ENCODE results near the gene CHSY1. TPM values are rescaled to one million over a fixed set of nuclear protein-coding genes. Genes with fewer than 3 reads are reported as not detected.

CHSY1 gene
- total RNA-seq, 2 donors from 2014 or later: 48.6 to 57.3 TPM

- intact Hi-C loops (cut with DNase I): no loop called here
- DNase-seq (ENCODE audit: low spot score): no peak
Measured at GRCh38 chr15:101275018-101275417, 23.2 kb upstream of the CHSY1 start.

GRCh38 chr15:101273534-101273933 is 21.7 kb upstream of the CHSY1 start:
- intact Hi-C loops (cut with DNase I): no loop called here
- no peak for DNase-seq (ENCODE audit: low spot score)

- no peak for DNase-seq (ENCODE audit: low spot score)
- intact Hi-C loops (cut with DNase I): no loop called here
Measured at GRCh38 chr15:101272584-101272983, 20.7 kb upstream of the CHSY1 start.

DNA sequence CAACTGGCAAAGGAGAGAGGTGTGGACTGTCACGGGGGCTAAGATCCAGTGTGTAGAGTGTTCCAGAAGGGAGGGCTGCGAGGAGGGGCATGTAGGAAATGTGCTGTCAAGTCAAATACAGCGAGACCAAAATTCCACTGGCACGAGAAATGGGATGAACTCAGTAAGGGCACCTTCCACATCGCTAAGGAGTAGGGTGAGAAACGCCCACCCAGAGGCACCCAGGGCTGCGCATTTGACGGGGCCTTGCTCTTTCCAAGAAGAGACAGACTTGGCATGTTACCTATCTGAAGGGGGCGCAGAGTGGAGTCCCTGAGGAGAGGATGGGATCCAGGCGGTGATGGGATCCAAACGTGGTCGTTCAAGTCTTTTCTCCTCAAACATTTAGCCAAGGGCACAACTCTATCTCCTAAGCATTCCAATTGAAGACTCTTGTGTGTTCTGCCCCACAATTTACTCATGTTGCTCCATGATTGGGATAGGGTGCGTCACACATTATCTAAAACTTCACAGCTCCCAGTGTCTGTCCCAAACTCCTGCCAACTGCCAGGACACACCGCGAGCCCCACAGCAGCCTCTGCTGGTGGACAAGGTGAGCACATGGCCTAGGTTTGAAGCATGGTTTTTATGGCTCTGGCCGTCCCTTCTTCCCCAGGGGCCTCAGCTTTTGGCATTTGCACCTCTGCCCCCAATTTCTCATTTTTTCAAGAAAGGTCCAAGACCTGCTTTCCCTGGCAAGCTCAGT is 17.8 kb upstream of the CHSY1 start:
- intact Hi-C loops (cut with DNase I): loop anchor here in 1 of 2 donors (10.0 kb wide), 1 partner anchor 155 kb away; no protein-coding TSS in a partner anchor
- DNase-seq (ENCODE audit: low spot score): no peak

- peak; percentile 85 for DNase-seq (ENCODE audit: low spot score)
- intact Hi-C loops (cut with DNase I): loop anchor here in 1 of 2 donors (10.0 kb wide), 1 partner anchor 153 kb away; no protein-coding TSS in a partner anchor
Measured at GRCh38 chr15:101267320-101268104, 15.7 kb upstream of the CHSY1 start.

- DNase-seq (ENCODE audit: low spot score): no peak
- intact Hi-C loops (cut with DNase I): loop anchor here in 1 of 2 donors (10.0 kb wide), 1 partner anchor 152 kb away; no protein-coding TSS in a partner anchor
Measured at GRCh38 chr15:101266787-101267186, 14.9 kb upstream of the CHSY1 start.

GRCh38 chr15:101266034-101266433 is 14.2 kb upstream of the CHSY1 start:
- intact Hi-C loops (cut with DNase I): loop anchor here in 1 of 2 donors (10.0 kb wide), 1 partner anchor 151 kb away; no protein-coding TSS in a partner anchor
- peak; percentile 92 for DNase-seq (ENCODE audit: low spot score)

DNA sequence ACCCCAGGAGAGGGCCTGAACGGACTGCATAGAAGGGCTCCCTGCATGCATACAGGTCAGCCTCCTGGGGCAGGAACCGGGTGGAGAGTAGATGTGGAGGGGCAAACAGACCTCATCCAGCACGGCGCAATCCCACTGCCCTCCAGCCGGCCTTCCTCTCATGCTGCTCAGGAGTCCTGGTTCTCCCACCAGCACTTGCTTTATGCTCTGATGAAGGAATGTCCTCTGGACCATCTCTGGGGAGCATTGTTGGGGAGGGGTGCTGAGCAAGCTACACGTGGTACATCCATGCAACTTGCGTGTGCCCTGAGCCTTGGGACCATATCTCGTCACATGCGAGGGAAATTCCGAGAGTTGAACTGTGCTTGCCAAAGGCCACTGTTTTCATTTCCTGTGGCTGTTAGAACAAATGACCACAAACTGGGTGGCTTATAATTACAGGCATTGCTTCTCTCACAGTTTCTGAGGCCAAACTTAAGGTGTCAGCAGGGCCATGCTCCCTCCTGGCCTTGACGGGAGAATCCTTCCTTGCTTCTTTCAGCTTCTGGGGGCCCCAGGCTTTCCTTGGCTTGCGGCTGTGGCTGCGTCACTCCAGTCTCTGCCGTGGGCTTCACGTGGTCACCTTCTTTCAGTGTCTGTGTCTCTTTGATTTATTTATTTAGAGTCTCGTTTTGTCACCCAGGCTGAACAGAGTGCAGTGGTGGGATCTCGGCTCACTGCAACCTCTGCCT is 13.2 kb upstream of the CHSY1 start:
- intact Hi-C loops (cut with DNase I): loop anchor here in 1 of 2 donors (10.0 kb wide), 1 partner anchor 150 kb away; no protein-coding TSS in a partner anchor

DNA sequence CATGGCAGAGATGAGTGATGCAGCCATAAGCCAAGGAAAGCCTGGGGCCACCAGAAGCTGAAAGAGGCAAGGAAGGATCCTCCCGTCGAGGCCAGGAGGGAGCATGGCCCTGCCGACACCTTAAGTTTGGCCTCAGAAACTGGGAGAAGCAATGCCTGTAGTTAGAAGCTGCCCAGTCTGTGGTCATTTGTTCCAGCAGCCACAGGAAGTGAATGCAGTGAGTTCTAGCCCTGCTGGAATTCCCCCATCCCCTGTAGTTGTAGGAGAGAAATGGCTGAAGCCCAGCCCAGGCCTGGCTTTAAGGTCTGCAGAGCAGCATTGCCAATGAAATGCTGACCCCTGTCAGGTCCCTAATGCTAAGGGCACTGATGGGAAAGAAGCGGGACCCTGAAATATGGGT is 12.2 kb upstream of the CHSY1 start:
- DNase-seq (ENCODE audit: low spot score): no peak
- intact Hi-C loops (cut with DNase I): loop anchor here in 1 of 2 donors (10.0 kb wide), 1 partner anchor 149 kb away; no protein-coding TSS in a partner anchor

More for the DNA sequence above, 13.2 kb upstream of the CHSY1 start:
- no peak for DNase-seq (ENCODE audit: low spot score)

DNA sequence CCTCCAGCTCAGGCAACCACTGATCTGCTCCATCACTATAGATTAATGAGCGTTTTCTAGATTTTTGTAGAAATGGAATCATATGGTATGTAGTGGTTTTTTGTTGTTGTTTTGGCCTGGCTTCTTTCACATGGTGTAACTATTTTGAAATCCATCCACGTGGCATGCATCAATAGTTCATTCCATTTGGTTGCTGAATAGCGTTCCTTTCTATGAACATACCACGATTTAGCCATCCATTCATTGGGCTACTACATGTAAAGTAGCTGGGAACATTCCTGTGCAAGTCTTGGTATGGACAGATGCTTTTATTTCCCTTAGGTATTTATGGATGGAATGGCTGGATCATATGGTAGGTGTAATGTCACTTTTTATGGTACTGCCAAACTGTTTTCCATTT is 10.7 kb upstream of the CHSY1 start:
- intact Hi-C loops (cut with DNase I): loop anchor here in 1 of 2 donors (10.0 kb wide), 1 partner anchor 148 kb away; no protein-coding TSS in a partner anchor
- DNase-seq (ENCODE audit: low spot score): no peak

GRCh38 chr15:101258238-101259144 is 6.6 kb upstream of the CHSY1 start:
- intact Hi-C loops (cut with DNase I): loop anchor here (1.0 to 5.0 kb wide), 4 partner anchors 170 to 244 kb away; no protein-coding TSS in a partner anchor
- DNase-seq (ENCODE audit: low spot score): no peak

GRCh38 chr15:101256757-101257156 is 4.9 kb upstream of the CHSY1 start:
- intact Hi-C loops (cut with DNase I): loop anchor here in 1 of 2 donors (5.0 kb wide), 1 partner anchor 239 kb away; no protein-coding TSS in a partner anchor

DNA sequence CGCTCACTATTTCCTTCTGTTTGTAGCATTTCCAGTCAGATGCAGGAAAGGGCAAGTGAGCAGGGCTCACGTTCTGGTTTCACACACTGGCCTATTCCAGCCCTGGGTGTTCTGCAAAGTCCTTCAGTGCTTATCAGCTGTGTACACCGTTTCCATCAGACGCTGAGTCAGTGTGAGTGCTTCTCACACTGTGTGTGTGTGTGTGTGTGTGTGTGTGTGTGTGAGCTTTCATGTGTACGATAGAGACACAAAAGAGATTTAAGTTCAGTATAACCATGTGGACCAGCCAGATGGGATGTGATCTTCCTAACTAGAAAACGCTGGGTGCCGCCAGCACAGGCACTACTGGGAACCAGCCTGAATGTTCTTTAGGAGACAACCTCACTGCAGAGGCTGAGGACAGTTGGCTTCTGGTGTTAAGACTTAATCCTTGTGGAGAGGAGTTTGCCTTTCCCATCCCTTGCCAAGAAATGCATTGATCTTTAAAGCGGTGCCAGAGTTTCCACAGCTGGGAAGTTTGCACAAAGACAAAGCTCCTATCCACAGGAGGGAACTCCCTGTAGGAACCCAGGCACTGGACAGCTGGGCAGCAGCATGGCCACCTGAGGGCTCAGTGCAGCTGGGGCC is 3.9 kb upstream of the CHSY1 start:
- intact Hi-C loops (cut with DNase I): loop anchor here in 1 of 2 donors (5.0 kb wide), 1 partner anchor 238 kb away; no protein-coding TSS in a partner anchor

More at GRCh38 chr15:101256757-101257156, 4.9 kb upstream of the CHSY1 start:
- no peak for DNase-seq (ENCODE audit: low spot score)

GRCh38 chr15:101255051-101255395 is 3.2 kb upstream of the CHSY1 start:
- DNase-seq (ENCODE audit: low spot score): no peak
- intact Hi-C loops (cut with DNase I): loop anchor here in 1 of 2 donors (5.0 kb wide), 1 partner anchor 238 kb away; no protein-coding TSS in a partner anchor

More for the DNA sequence above, 3.9 kb upstream of the CHSY1 start:
- no peak for DNase-seq (ENCODE audit: low spot score)

- intact Hi-C loops (cut with DNase I): loop anchor here (5.0 kb wide), 2 partner anchors 57 to 237 kb away; no protein-coding TSS in a partner anchor
- no peak for DNase-seq (ENCODE audit: low spot score)
Measured at GRCh38 chr15:101254157-101255050, 2.6 kb upstream of the CHSY1 start.

- intact Hi-C loops (cut with DNase I): loop anchor here (2.0 to 5.0 kb wide), 2 partner anchors 56 to 162 kb away; no protein-coding TSS in a partner anchor
- DNase-seq (ENCODE audit: low spot score): no peak
Measured at GRCh38 chr15:101252836-101253235, 988 bp upstream of the CHSY1 start.

Data from posterior vena cava (tissue), 2 donors.